SH-SY5Y (cell line): ENCODE measurements around the gene PHLPP1.

Source experiments
- GATA2 ChIP-seq: IDR thresholded peaks from 2 replicates; pipeline ENCODE4 v1.6.1; 2011; ENCODE audit warnings: mild to moderate bottlenecking, low read depth, low read length
- GATA3 ChIP-seq: IDR thresholded peaks from 2 replicates; pipeline ENCODE4 v1.6.1; 2011; ENCODE audit warnings: low read depth, mild to moderate bottlenecking, low read length, moderate library complexity

- TF ChIP-seq GATA2: no peak
- TF ChIP-seq GATA3: no peak
Observed at GRCh38 chr18:62991959-62992358, 276.6 kb downstream of the PHLPP1 start.
